Measurements from ENCODE around the gene SFRP2.

The SFRP2 gene

GRCh38 chr4:153781717-153782416, 7.0 kb downstream of the SFRP2 start:
- Histone ChIP-seq H3K4me1 (no peaks in the 10 kb centered on the region), H3K9me3 (no peaks in the 10 kb centered on the region), H3K4me3 (ENCODE audit: low read depth, low read length) (no peak overlapping the region), H3K27me3 (peaks cover 39% of the 10 kb centered on the region), H3K36me3 (no peaks in the 10 kb centered on the region)
- no peak for DNase-seq
- TF ChIP-seq CTCF (IDR thresholded peaks at IDR 0.05; ENCODE audit: low read depth, low read length), result peak; percentile 16; the same call in 1 of the 2 replicates

GRCh38 chr4:153781280-153781679, 7.6 kb downstream of the SFRP2 start:
- Histone ChIP-seq H3K4me1 (no peaks in the 10 kb centered on the region), H3K27me3 (peaks cover 33% of the 10 kb centered on the region), H3K9me3 (no peaks in the 10 kb centered on the region), H3K4me3 (ENCODE audit: low read depth, low read length) (no peak overlapping the region), H3K36me3 (no peaks in the 10 kb centered on the region)
- DNase-seq, result no peak
- no peak for TF ChIP-seq CTCF (IDR thresholded peaks at IDR 0.05; ENCODE audit: low read depth, low read length)

GRCh38 chr4:153780876-153781275, 8.0 kb downstream of the SFRP2 start:
- Histone ChIP-seq H3K9me3 (no peaks in the 10 kb centered on the region), H3K27me3 (peaks cover 29% of the 10 kb centered on the region), H3K36me3 (no peaks in the 10 kb centered on the region), H3K4me3 (ENCODE audit: low read depth, low read length) (no peak overlapping the region), H3K4me1 (no peaks in the 10 kb centered on the region)
- no peak for TF ChIP-seq CTCF (IDR thresholded peaks at IDR 0.05; ENCODE audit: low read depth, low read length)
- no peak for DNase-seq

GRCh38 chr4:153780221-153780620, 8.7 kb downstream of the SFRP2 start:
- Histone ChIP-seq H3K4me3 (ENCODE audit: low read depth, low read length) (no peak overlapping the region), H3K36me3 (no peaks in the 10 kb centered on the region), H3K4me1 (no peaks in the 10 kb centered on the region), H3K9me3 (no peaks in the 10 kb centered on the region), H3K27me3 (peaks cover 26% of the 10 kb centered on the region)
- DNase-seq, result no peak
- no peak for TF ChIP-seq CTCF (IDR thresholded peaks at IDR 0.05; ENCODE audit: low read depth, low read length)

- no peaks in the 10 kb centered on the region for H3K4me1 ChIP-seq
- peaks cover 27% of the 10 kb centered on the region for H3K27me3 ChIP-seq
- no peak for DNase-seq
- no peak overlapping the region for H3K4me3 ChIP-seq (ENCODE audit: low read depth, low read length)
- no peak for TF ChIP-seq CTCF (IDR thresholded peaks at IDR 0.05; ENCODE audit: low read depth, low read length)
- H3K36me3 ChIP-seq, result no peaks in the 10 kb centered on the region
- H3K9me3 ChIP-seq, result no peaks in the 10 kb centered on the region
Measured at GRCh38 chr4:153778383-153778782, 10.5 kb downstream of the SFRP2 start.

GRCh38 chr4:153777421-153777820, 11.5 kb downstream of the SFRP2 start:
- Histone ChIP-seq H3K4me1 (no peaks in the 10 kb centered on the region), H3K36me3 (no peaks in the 10 kb centered on the region), H3K9me3 (no peaks in the 10 kb centered on the region), H3K4me3 (ENCODE audit: low read depth, low read length) (no peak overlapping the region), H3K27me3 (peaks cover 30% of the 10 kb centered on the region)
- DNase-seq, result no peak
- TF ChIP-seq CTCF (IDR thresholded peaks at IDR 0.05; ENCODE audit: low read depth, low read length), result no peak
